Rectal smooth muscle tissue (tissue), 1 donor: ENCODE measurements around the gene FCHSD2.
"Not testable (repeated sequence)": the region's sequence is repeated elsewhere in the genome, so short reads cannot be mapped to it uniquely, and the experiment has no call there.

ENCODE experiments used
- H3K27ac ChIP-seq: one replicate; pipeline ENCODE4 v1.7.0; 2013; ENCODE audit warnings: low read depth, low read length, inconsistent platforms
- H3K27me3 ChIP-seq: one replicate; pipeline ENCODE4 v1.7.0; 2013; ENCODE audit warnings: low read length; ENCODE audit not compliant: control insufficient read depth, insufficient read depth
- H3K36me3 ChIP-seq: one replicate; pipeline ENCODE4 v1.7.0; 2013; ENCODE audit warnings: low read length; ENCODE audit not compliant: control insufficient read depth, insufficient read depth
- H3K4me1 ChIP-seq: one replicate; pipeline ENCODE4 v1.7.0; 2013; ENCODE audit warnings: low read length; ENCODE audit not compliant: control insufficient read depth, insufficient read depth
- H3K4me3 ChIP-seq: one replicate; pipeline ENCODE4 v1.7.0; 2013; ENCODE audit warnings: low read length
- H3K9ac ChIP-seq: one replicate; pipeline ENCODE4 v1.7.0; 2013; ENCODE audit warnings: low read length

The FCHSD2 gene

DNA sequence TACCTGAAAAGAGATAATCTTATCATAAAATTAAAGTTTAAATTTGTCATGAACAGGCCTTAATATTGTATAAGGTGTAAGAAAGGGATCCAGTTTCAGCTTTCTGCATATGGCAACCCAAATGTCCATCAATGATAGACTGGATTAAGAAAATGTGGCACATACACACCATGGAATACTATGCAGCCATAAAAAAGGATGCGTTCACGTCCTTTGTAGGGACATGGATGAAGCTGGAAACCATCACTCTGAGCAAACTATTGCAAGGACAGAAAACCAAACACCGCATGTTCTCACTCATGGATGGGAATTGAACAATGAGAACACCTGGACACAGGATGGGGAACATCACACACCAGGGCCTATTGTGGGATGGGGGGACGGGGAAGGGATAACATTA, 18.2 kb downstream of the FCHSD2 start:
- H3K9ac ChIP-seq, H3K4me3 ChIP-seq, H3K27me3 ChIP-seq, H3K27ac ChIP-seq, H3K4me1 ChIP-seq, H3K36me3 ChIP-seq: not testable (repeated sequence)

DNA sequence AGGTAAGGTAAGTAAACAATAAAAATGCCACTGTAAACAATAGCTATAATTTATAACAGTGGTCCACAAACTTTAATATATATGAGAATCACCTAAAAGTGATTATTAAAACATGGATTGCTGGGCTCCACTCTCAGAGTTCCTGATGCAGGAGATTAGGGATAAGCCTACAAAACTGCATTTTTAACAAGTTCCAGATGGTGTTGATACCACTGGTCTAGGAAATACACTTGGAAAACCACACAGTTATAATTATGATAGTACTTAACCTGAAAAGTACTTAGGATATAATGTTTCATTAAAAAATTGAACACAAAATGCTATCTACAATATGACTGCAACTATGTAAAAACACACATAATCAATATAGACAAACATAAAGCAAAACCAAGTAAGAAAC, 20.4 kb downstream of the FCHSD2 start:
- Histone ChIP-seq H3K27ac (no peak overlapping the region), H3K27me3 (no peaks in the 10 kb centered on the region), H3K9ac (no peak overlapping the region), H3K36me3 (no peaks in the 10 kb centered on the region), H3K4me1 (no peaks in the 10 kb centered on the region), H3K4me3 (no peak overlapping the region)

DNA sequence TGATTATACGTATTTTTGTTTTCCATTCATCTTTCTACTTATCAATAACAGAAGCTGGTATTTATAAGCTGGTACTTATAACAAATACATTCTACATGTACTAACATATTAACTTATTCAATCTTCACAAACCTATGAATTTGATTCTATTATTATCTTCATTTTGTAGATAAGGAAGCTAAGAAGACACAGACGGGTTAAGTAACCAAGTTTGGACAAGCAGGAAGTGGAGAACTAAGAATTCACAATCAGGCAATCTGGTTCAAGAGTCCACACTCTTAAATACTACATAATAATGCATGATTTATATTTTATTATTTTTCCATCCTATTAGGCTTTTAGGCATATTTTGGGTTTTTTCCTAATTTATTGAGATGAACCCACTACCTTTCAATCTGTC, 25.0 kb downstream of the FCHSD2 start:
- no peak overlapping the region for H3K27ac ChIP-seq
- no peaks in the 10 kb centered on the region for H3K36me3 ChIP-seq
- H3K4me3 ChIP-seq = no peak overlapping the region
- H3K9ac ChIP-seq = no peak overlapping the region
- no peaks in the 10 kb centered on the region for H3K4me1 ChIP-seq
- no peaks in the 10 kb centered on the region for H3K27me3 ChIP-seq

- H3K36me3 ChIP-seq = no peaks in the 10 kb centered on the region
- no peaks in the 10 kb centered on the region for H3K27me3 ChIP-seq
- no peak overlapping the region for H3K27ac ChIP-seq
- H3K4me1 ChIP-seq = no peaks in the 10 kb centered on the region
- no peak overlapping the region for H3K4me3 ChIP-seq
- H3K9ac ChIP-seq = no peak overlapping the region
Observed at GRCh38 chr11:73116636-73117035, 25.5 kb downstream of the FCHSD2 start.

DNA sequence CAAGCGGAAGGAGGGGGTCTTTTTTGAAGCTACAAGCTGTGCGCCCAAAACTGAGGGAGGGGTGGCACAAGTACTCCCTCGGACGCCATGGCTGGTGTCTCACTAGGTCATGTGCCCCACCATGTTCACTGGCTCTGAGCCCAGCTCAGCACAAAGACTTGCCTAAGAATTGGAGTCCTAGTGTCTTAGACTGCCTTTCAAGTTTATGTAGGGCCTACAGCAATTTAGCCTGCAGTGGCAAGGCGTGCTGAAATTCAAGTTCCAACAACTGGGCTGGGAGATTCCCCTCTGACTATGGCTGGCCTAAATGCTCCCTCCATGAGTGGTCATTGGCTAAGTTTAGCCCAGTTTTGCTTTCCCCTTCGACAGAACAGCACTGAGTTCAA, 27.3 kb downstream of the FCHSD2 start:
- no peak overlapping the region for H3K27ac ChIP-seq

GRCh38 chr11:73114110-73114834, 27.8 kb downstream of the FCHSD2 start:
- Histone ChIP-seq H3K27me3 (no peaks in the 10 kb centered on the region), H3K4me1 (no peaks in the 10 kb centered on the region), H3K36me3 (no peaks in the 10 kb centered on the region), H3K4me3 (no peak overlapping the region), H3K9ac (no peak overlapping the region), H3K27ac (no peak overlapping the region)

More for the DNA sequence above, 27.3 kb downstream of the FCHSD2 start:
- no peak overlapping the region for H3K9ac ChIP-seq
- H3K36me3 ChIP-seq = no peaks in the 10 kb centered on the region
- H3K27me3 ChIP-seq = no peaks in the 10 kb centered on the region
- H3K4me1 ChIP-seq = no peaks in the 10 kb centered on the region
- H3K4me3 ChIP-seq = no peak overlapping the region

GRCh38 chr11:73113426-73113825, 28.7 kb downstream of the FCHSD2 start:
- H3K4me1 ChIP-seq = no peaks in the 10 kb centered on the region
- H3K27ac ChIP-seq = no peak overlapping the region
- H3K9ac ChIP-seq = no peak overlapping the region
- no peaks in the 10 kb centered on the region for H3K36me3 ChIP-seq
- H3K4me3 ChIP-seq = no peak overlapping the region
- H3K27me3 ChIP-seq = no peaks in the 10 kb centered on the region

- H3K27ac ChIP-seq = no peak overlapping the region
- no peak overlapping the region for H3K4me3 ChIP-seq
- H3K36me3 ChIP-seq = no peaks in the 10 kb centered on the region
- H3K4me1 ChIP-seq = no peaks in the 10 kb centered on the region
- no peak overlapping the region for H3K9ac ChIP-seq
- H3K27me3 ChIP-seq = no peaks in the 10 kb centered on the region
Observed at GRCh38 chr11:73107597-73107996, 34.5 kb downstream of the FCHSD2 start.

- H3K4me3 ChIP-seq = no peak overlapping the region
- no peaks in the 10 kb centered on the region for H3K36me3 ChIP-seq
- no peak overlapping the region for H3K9ac ChIP-seq
- no peaks in the 10 kb centered on the region for H3K27me3 ChIP-seq
- H3K4me1 ChIP-seq = no peaks in the 10 kb centered on the region
- no peak overlapping the region for H3K27ac ChIP-seq
Observed at GRCh38 chr11:73106347-73106746, 35.8 kb downstream of the FCHSD2 start.

DNA sequence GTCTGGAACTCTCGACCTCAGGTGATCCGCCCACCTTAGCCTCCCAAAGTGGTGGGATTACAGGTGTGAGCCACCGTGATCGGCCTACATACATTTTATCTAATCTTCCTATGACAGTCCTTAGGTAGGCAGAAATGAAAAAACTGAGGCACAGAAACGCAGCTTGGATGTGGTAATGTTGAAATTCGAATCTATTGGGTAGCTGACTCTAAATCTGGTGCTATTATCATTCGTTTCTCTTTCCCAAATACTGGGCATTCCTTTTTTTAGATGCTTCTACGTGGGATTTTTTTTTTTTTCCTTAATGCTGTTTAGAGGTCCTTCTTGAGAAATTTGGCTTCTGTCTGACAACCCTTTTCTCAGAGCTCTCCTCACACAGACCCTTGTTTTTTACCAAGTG, 41.5 kb downstream of the FCHSD2 start:
- H3K27ac ChIP-seq = no peak overlapping the region
- no peak overlapping the region for H3K4me3 ChIP-seq
- H3K36me3 ChIP-seq = peaks cover 4% of the 10 kb centered on the region
- no peaks in the 10 kb centered on the region for H3K27me3 ChIP-seq
- H3K9ac ChIP-seq = no peak overlapping the region
- H3K4me1 ChIP-seq = peaks cover under 1% of the 10 kb centered on the region

DNA sequence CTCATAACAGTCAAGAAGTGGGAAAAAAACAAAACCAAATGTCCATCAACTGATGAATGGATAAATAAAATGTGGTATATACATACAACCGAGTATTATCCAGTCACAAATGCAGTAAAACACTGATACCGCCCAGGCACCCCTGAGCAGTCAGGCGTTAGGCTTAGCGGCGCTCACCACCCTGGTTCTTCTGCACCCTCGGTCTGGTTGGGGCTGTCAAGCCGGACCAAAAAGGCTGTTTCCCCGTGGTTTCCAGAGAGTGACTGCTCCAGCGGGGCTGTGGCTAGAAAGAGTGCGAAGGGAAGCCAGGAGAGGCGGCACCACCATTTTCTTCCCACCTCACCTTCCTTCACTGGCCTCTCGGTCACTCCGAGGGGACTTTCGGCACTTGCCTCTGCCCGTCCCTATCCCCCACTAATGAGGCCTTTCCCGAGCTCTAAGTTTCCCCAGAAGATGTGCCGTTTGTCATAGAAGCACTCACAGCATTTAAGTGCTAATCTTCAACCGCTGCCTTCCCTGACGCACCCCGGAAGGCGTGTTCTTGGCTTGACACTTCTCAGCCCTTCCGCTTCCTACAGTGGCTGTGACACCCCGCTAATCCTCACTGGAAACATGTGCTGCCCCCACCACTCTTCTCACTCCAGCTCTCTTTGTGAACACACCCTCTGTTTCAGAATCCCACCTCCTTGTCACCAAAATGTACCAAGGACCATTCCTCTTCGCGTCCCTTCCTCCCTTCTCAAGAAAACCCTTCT, 42.4 kb downstream of the FCHSD2 start:
- peaks cover 4% of the 10 kb centered on the region for H3K4me1 ChIP-seq

DNA sequence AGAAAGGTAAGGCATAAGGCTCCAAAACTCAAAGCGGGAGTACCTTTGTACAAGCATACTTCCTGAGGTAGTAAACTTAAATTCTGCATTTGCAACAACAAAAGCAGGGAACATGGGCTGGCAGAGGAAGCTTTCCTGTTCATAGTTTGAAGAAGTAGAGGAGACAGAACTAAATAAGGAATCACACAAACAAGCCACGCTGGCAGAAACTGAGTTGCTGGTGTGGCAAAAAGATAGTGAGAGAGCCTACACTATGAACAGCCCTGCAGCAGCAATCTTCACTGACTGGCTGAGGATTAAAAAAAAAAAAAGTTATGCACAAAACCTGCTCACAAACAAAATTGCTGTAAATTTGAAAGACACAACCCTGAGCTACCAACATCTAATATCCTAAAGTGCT, 46.5 kb downstream of the FCHSD2 start:
- no peak overlapping the region for H3K9ac ChIP-seq
- H3K27ac ChIP-seq = peak overlapping the region; percentile 30
- no peaks in the 10 kb centered on the region for H3K27me3 ChIP-seq
- peaks cover 4% of the 10 kb centered on the region for H3K36me3 ChIP-seq
- peaks cover 4% of the 10 kb centered on the region for H3K4me1 ChIP-seq
- no peak overlapping the region for H3K4me3 ChIP-seq

More for the DNA sequence above, 42.4 kb downstream of the FCHSD2 start:
- peaks cover 4% of the 10 kb centered on the region for H3K36me3 ChIP-seq
- H3K9ac ChIP-seq = no peak overlapping the region
- H3K27ac ChIP-seq = no peak overlapping the region
- no peak overlapping the region for H3K4me3 ChIP-seq
- H3K27me3 ChIP-seq = no peaks in the 10 kb centered on the region
